Epithelial cell of prostate (primary cell): ENCODE measurements around the gene SIM1.
A peak's percentile ranks its signal among the peaks of the same experiment; 100 is the strongest.

Experiments
- DNase-seq: peaks from one replicate; pipeline ENCODE4 v3.0.0-alpha.2; 2011; ENCODE audit warnings: low read depth, low spot score
- H3K27ac ChIP-seq: fragments of 450-650 bp; 2 replicates; pipeline ENCODE4 v1.5.1; 2017; ENCODE audit warnings: mild to moderate bottlenecking

Gene SIM1

GRCh38 chr6:100432136-100432535, 32.6 kb downstream of the SIM1 start:
- DNase-seq, result no peak
- no peak overlapping the region for H3K27ac ChIP-seq

- DNase-seq, result no peak
These were observed 33.8 kb downstream of the SIM1 start for GRCh38 chr6:100430962-100431361.

GRCh38 chr6:100427452-100427851, 37.3 kb downstream of the SIM1 start:
- no peak overlapping the region for H3K27ac ChIP-seq
- DNase-seq, result no peak

More at GRCh38 chr6:100430962-100431361, 33.8 kb downstream of the SIM1 start:
- no peak overlapping the region for H3K27ac ChIP-seq

GRCh38 chr6:100426744-100427338, 37.9 kb downstream of the SIM1 start:
- DNase-seq, result no peak
- H3K27ac ChIP-seq, result no peak overlapping the region

GRCh38 chr6:100426241-100426640, 38.5 kb downstream of the SIM1 start:
- H3K27ac ChIP-seq, result no peak overlapping the region
- DNase-seq, result no peak

GRCh38 chr6:100420711-100421110, 44.0 kb downstream of the SIM1 start:
- DNase-seq, result no peak
- H3K27ac ChIP-seq, result no peak overlapping the region

- no peak for DNase-seq
- H3K27ac ChIP-seq, result no peak overlapping the region
These were observed 47.7 kb downstream of the SIM1 start for GRCh38 chr6:100417036-100417435.

GRCh38 chr6:100415768-100416167, 49.0 kb downstream of the SIM1 start:
- H3K27ac ChIP-seq, result no peak overlapping the region
- DNase-seq, result no peak

- H3K27ac ChIP-seq, result no peak overlapping the region
- DNase-seq, result no peak
These were observed 51.8 kb downstream of the SIM1 start for GRCh38 chr6:100412872-100413271.

GRCh38 chr6:100404051-100404450, 60.7 kb downstream of the SIM1 start:
- H3K27ac ChIP-seq, result no peak overlapping the region
- no peak for DNase-seq

- H3K27ac ChIP-seq, result no peak overlapping the region
- DNase-seq, result no peak
These were observed 71.2 kb downstream of the SIM1 start for GRCh38 chr6:100393493-100393892.

- no peak overlapping the region for H3K27ac ChIP-seq
- no peak for DNase-seq
These were observed 72.3 kb downstream of the SIM1 start for GRCh38 chr6:100392423-100392822.

- no peak for DNase-seq
- H3K27ac ChIP-seq, result no peak overlapping the region
These were observed 75.7 kb downstream of the SIM1 start for GRCh38 chr6:100388868-100389519.

- peak; percentile 2 for DNase-seq
- H3K27ac ChIP-seq, result peak overlapping the region; percentile 7
These were observed 81.9 kb downstream of the SIM1 start for GRCh38 chr6:100382767-100383195.

- H3K27ac ChIP-seq, result peak overlapping the region; percentile 7
- peak; percentile 12 for DNase-seq
These were observed 82.7 kb downstream of the SIM1 start for GRCh38 chr6:100382031-100382430.

- no peak overlapping the region for H3K27ac ChIP-seq
- no peak for DNase-seq
These were observed 83.6 kb downstream of the SIM1 start for GRCh38 chr6:100381111-100381510.

- H3K27ac ChIP-seq, result no peak overlapping the region
- DNase-seq, result no peak
These were observed 85.3 kb downstream of the SIM1 start for GRCh38 chr6:100379386-100379785.

GRCh38 chr6:100378576-100378975, 86.1 kb downstream of the SIM1 start:
- no peak overlapping the region for H3K27ac ChIP-seq

GRCh38 chr6:100376103-100376502, 88.6 kb downstream of the SIM1 start:
- no peak for DNase-seq
- no peak overlapping the region for H3K27ac ChIP-seq

More at GRCh38 chr6:100378576-100378975, 86.1 kb downstream of the SIM1 start:
- no peak for DNase-seq

- no peak for DNase-seq
- H3K27ac ChIP-seq, result no peak overlapping the region
These were observed 92.2 kb downstream of the SIM1 start for GRCh38 chr6:100372326-100373091.

- H3K27ac ChIP-seq, result no peak overlapping the region
- no peak for DNase-seq
These were observed 93.1 kb downstream of the SIM1 start for GRCh38 chr6:100371591-100371990.
